AG09319 (cell line): Measurements from ENCODE around the gene USP35.
A peak's percentile ranks its signal among the peaks of the same experiment; 100 is the strongest.

Experiments
- DNase-seq: peaks from one replicate; pipeline ENCODE4 v3.0.0-alpha.2; 2010; ENCODE audit warnings: low read depth; ENCODE audit errors: extremely low read depth
- CTCF ChIP-seq: IDR thresholded peaks from 2 replicates; pipeline ENCODE4 v1.5.1; 2011; ENCODE audit warnings: low read depth, mild to moderate bottlenecking, inconsistent platforms, low read length, moderate library complexity

Gene USP35

GRCh38 chr11:78188286-78189173 lies at the start of gene USP35, which contains the start of gene KCTD21:
Gene USP35, plus strand, starts transcription at chr11:78188919. Its CDS starts 7,327 bp downstream, at chr11:78196246.
Gene KCTD21, minus strand, starts transcription at chr11:78188626. Its CDS starts 14,072 bp downstream, at chr11:78174554.
- TF ChIP-seq CTCF, result no peak
- DNase-seq, result peak; percentile 89

GRCh38 chr11:78139422-78140391 lies 49.0 kb upstream of the USP35 start, which contains the start of gene ALG8:
Gene ALG8, minus strand, starts transcription at chr11:78139626. Its CDS starts 38 bp downstream, at chr11:78139588.
- peak; percentile 88 for DNase-seq
- TF ChIP-seq CTCF, result no peak

GRCh38 chr11:78140392-78141077 lies 48.2 kb upstream of the USP35 start:
- DNase-seq, result no peak
- no peak for TF ChIP-seq CTCF

- TF ChIP-seq CTCF, result no peak
- DNase-seq, result no peak
Measured at GRCh38 chr11:78145511-78146025, 43.2 kb upstream of the USP35 start.

GRCh38 chr11:78147807-78148206 lies 40.9 kb upstream of the USP35 start:
- DNase-seq, result no peak
- TF ChIP-seq CTCF, result no peak

- TF ChIP-seq CTCF, result peak; percentile 60
- DNase-seq, result peak; percentile 57
Measured at GRCh38 chr11:78149646-78150045, 39.1 kb upstream of the USP35 start.
